AG09309 (cell line): ENCODE data around the gene SORCS1.

Experiments
- DNase-seq: peaks from one replicate; pipeline ENCODE4 v3.0.0-alpha.2; 2010; ENCODE audit warnings: low read depth
- H3K4me3 ChIP-seq: 2 replicates; pipeline ENCODE4 v1.5.1; 2011; ENCODE audit warnings: mild to moderate bottlenecking, low read depth, low read length, moderate library complexity; ENCODE audit not compliant: control insufficient read depth
- TF ChIP-seq, protein P1 (sequence below): IDR thresholded peaks from 2 replicates; pipeline ENCODE4 v1.5.1; 2011; ENCODE audit warnings: mild to moderate bottlenecking, low read depth, low read length, inconsistent platforms; ENCODE audit not compliant: insufficient read depth, control insufficient read depth; ENCODE audit errors: missing control alignments

Gene SORCS1

DNA sequence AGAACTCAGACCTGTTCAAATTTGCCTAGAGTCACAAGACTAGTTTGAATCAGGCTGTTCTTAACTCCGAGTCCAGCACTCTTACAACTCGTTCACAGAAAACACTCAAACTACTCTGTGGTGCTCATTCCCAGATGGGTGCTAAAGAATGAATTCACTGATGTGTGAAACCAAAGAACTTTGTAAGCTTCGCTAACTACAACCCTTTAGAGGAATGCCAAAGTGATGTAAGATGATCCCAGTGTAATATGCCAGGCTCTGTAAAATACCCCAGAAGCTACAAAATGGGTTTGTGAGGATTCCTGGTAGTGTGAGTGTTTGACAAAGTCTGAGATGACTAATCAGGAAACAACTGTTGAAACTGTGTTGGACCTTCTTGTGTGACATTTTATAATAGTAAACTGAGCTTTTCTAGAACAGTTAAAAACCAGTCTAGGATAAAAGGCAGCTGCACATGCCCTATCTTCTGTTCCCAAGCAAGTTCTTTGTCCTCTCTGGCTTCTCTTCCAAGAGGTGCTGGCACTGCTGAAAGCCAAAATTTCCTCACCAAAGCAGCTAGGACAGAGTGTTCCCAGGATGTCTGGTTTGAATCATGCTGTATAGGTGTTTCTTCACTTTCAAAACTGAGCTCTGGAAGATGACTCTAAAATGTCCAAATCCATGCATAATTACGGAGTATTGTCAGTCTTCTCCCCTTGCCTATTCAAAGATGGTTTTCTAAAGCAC, 527.6 kb downstream of the SORCS1 start:
- no peak overlapping the region for H3K4me3 ChIP-seq
- TF ChIP-seq, protein P1, sequence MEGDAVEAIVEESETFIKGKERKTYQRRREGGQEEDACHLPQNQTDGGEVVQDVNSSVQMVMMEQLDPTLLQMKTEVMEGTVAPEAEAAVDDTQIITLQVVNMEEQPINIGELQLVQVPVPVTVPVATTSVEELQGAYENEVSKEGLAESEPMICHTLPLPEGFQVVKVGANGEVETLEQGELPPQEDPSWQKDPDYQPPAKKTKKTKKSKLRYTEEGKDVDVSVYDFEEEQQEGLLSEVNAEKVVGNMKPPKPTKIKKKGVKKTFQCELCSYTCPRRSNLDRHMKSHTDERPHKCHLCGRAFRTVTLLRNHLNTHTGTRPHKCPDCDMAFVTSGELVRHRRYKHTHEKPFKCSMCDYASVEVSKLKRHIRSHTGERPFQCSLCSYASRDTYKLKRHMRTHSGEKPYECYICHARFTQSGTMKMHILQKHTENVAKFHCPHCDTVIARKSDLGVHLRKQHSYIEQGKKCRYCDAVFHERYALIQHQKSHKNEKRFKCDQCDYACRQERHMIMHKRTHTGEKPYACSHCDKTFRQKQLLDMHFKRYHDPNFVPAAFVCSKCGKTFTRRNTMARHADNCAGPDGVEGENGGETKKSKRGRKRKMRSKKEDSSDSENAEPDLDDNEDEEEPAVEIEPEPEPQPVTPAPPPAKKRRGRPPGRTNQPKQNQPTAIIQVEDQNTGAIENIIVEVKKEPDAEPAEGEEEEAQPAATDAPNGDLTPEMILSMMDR, result no peak

DNA sequence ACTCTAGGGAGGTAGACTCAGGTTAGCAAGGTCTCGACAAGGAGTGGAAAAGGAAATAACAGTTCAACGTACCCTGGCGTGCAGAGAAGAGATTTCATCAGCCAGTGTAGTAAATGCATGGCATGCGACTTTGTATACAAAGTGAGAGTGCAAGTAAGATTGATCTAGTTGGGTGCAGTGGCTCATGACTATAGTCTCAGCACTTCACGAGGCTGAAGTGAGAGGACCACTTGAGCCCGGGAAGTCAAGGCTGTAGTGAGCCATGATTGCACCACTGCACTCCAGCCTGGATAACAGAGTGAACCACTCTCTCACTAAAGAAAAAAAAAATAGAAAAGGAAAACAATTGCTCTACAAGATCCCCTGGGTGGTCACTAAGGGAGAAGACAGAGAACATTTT, 528.6 kb downstream of the SORCS1 start:
- no peak for DNase-seq
- H3K4me3 ChIP-seq, result no peak overlapping the region
- TF ChIP-seq, protein P1, result no peak

More for the DNA sequence above, 527.6 kb downstream of the SORCS1 start:
- DNase-seq, result no peak

DNA sequence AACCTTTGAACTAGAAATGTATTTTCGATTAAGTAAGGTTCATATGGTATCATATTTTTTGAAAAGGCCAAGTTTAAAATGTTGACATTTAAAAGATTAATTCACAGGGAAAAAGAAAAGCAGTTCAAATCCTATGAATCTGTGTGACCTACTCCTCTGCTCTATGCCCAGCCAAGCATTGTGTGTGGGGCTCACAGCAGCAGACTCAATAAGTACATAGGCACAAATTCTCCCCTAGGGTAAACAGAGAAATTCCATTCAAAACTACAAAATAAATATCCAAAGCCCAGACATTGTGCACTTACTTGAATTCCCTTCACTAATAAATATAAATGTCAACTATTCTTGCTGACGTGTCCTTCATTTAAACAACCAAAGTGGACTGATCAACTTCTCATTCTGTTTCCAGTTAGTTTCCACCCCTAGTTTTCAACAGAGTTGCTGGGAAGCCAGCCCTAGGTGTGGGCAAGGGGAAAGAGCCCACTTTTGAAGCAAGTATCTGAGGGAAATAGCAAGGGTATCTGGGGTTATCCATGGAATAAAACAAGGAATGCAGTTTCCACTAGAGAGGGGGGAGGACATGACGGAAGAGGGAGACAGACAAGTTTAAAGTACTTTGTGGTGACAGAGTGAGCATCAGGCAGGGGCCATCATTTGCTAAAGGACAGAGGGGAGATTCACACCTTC, 533.3 kb downstream of the SORCS1 start:
- DNase-seq, result no peak
- no peak overlapping the region for H3K4me3 ChIP-seq
- TF ChIP-seq, protein P1, result no peak

DNA sequence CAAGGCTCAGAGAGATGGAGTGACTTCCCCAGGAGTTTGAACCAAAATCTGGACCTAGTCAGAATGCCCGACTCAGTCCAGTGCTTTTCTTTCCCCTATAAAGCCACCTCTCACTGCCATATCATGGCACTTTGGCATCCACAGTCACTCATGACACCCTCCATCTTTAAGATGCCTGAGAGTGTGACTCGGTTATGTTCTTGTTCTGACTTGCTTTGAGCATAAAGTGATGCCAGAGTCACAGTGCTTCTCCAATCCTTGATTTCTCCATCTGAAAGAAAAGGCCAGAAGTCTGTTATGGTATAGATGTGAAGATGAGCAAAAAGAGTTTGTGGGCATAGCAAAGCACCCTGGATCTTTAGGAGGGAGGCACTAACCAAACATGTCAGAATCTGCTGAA, 538.1 kb downstream of the SORCS1 start:
- no peak overlapping the region for H3K4me3 ChIP-seq
- TF ChIP-seq, protein P1, result no peak
- DNase-seq, result no peak

DNA sequence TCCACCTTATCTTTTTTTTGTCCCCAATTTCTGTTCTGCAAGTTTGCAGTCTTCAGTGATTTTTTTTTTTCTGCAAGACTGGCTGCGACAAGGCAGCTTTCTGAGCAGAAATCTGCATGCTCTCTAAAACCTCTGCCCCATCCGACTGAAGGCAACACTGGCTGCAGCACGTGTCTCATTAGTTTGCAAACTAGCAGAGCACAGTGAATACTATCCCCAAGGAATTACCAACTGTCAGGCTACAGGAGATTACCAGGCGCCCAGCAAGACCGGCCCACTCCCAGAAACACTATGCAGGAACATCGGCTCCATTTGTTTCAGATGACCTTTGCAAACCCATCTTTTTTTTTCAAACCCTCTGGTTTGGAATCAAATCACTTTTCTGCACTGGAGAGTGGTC, 538.8 kb downstream of the SORCS1 start:
- DNase-seq, result no peak
- TF ChIP-seq, protein P1, result no peak
- no peak overlapping the region for H3K4me3 ChIP-seq

DNA sequence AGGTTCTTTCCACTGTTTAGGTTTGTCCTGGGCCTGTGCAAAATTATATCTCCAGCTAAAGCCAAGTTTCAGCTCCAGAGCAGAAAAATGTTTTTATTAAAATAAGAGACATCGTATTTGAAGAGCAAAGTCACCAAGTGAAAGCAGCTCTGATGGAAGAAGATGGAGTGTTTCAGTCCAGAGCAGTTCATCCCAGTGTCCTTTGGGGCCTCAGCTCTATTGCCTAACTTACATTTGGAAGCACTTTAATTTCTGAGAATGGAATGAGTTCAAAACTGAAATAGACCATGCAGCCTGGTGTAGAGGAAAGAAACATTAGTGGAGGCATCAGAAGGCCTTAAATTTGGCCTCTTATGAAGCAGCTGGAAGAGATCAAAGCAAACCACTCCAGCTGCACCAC, 545.2 kb downstream of the SORCS1 start:
- no peak for DNase-seq
- no peak overlapping the region for H3K4me3 ChIP-seq
- TF ChIP-seq, protein P1, result no peak

DNA sequence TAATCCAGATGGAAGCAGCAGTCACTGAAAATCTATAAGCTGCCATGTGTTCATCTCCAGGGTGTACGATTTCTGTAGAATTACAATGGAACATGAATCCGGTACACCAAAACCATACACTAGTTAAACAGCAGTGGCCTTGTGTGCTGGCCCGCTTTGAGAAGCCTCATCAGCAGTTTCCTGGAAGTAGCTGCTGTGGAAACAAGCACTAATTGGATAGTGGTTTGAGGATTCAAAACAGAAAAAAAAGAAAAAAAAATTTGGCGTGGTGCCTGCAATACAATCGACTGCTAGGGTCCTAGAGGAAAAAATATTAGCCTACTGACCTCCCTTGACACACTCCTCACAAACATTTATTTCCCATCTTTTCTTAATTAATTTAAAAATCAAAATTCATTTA, 545.9 kb downstream of the SORCS1 start:
- TF ChIP-seq, protein P1, result no peak
- H3K4me3 ChIP-seq, result no peak overlapping the region
- no peak for DNase-seq
